ENCODE data around the gene SH3TC2. TPM values are rescaled to one million over a fixed set of nuclear protein-coding genes. Genes with fewer than 3 reads are reported as not detected.

The SH3TC2 gene
- total RNA-seq, 2 donors from 2014 or later = 0.27 to 0.75 TPM

DNA sequence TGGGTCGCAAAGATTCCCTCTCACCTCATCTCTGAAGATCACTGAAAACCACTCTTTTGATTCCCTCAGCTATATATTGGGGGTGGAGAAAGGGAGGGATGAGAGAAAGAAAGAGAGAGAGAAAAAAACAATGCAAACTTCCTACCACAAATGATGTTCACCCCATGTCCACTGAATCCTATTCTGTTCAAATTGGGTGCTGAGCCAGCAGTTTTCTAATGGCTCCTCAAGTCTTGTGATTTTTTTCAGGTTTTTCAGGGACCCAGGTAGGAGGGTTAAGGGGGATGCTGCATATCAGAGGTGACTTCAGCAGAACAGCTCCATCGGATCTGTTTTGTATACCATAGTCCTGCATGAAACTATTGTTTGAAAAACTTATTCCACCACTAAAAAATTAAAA is 95.9 kb downstream of the SH3TC2 start:
- no peak overlapping the region for H3K27ac ChIP-seq (ENCODE audit: low read depth, low read length)
- Mint-ChIP-seq H3K9me3 (no peaks in the 10 kb centered on the region), H3K27me3 (ENCODE audit: insufficient read depth) (peaks cover 2% of the 10 kb centered on the region), H3K4me3 (no peak overlapping the region), H3K36me3 (ENCODE audit: low read depth) (no peaks in the 10 kb centered on the region), H3K4me1 (peaks cover 8% of the 10 kb centered on the region), H3K27ac (no peak overlapping the region)
- peak; percentile 10 for DNase-seq
- 87% methylated on average over 2 of the region's 2 CpGs; no CpG with 5 or more reads in 1 of the 2 experiments for WGBS, 2 experiments (ENCODE audit: insufficient coverage in 1 of 2, insufficient read length in 1 of 2)
- TF ChIP-seq, protein P1, sequence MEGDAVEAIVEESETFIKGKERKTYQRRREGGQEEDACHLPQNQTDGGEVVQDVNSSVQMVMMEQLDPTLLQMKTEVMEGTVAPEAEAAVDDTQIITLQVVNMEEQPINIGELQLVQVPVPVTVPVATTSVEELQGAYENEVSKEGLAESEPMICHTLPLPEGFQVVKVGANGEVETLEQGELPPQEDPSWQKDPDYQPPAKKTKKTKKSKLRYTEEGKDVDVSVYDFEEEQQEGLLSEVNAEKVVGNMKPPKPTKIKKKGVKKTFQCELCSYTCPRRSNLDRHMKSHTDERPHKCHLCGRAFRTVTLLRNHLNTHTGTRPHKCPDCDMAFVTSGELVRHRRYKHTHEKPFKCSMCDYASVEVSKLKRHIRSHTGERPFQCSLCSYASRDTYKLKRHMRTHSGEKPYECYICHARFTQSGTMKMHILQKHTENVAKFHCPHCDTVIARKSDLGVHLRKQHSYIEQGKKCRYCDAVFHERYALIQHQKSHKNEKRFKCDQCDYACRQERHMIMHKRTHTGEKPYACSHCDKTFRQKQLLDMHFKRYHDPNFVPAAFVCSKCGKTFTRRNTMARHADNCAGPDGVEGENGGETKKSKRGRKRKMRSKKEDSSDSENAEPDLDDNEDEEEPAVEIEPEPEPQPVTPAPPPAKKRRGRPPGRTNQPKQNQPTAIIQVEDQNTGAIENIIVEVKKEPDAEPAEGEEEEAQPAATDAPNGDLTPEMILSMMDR (conservative IDR thresholded peaks at IDR 0.05) = no peak
- no peak overlapping the region for H3K9ac ChIP-seq (ENCODE audit: extremely low read depth, low read length, poor library complexity, severe bottlenecking)
- H3K9me3 ChIP-seq (ENCODE audit: control insufficient read depth, low read length) = no peaks in the 10 kb centered on the region
- no peaks in the 10 kb centered on the region for H3K36me3 ChIP-seq (ENCODE audit: control insufficient read depth, insufficient read depth, low read length)
- peaks cover 5% of the 10 kb centered on the region for H3K27me3 ChIP-seq (ENCODE audit: control insufficient read depth, insufficient read depth, low read length, poor library complexity, severe bottlenecking)
- peaks cover 3% of the 10 kb centered on the region for H3K4me1 ChIP-seq (ENCODE audit: control insufficient read depth, insufficient read depth, low read length)
- H3K4me3 ChIP-seq (ENCODE audit: low read length) = no peak overlapping the region

DNA sequence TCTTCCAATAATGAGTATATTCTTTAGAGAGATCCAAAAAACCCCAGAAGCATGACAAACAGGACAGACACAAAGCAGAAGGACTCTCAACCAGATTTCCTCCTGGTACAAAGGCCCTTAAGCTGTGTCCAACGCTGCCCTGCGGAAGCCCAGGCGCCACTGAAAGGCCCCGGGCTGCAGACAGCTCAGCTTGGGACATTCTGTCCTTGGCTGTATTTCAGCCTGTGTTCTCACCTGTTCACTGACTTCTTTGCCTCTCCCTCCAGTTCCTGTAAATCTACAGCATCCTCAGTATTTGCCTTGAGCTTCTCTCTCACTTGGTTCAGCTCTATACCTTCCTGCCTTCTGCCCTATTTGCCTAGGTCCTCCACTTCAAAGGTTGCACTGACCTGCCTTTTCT is 96.5 kb downstream of the SH3TC2 start:
- peaks cover 5% of the 10 kb centered on the region for H3K27me3 ChIP-seq (ENCODE audit: control insufficient read depth, insufficient read depth, low read length, poor library complexity, severe bottlenecking)
- Mint-ChIP-seq H3K27me3 (ENCODE audit: insufficient read depth) (peaks cover 2% of the 10 kb centered on the region), H3K4me1 (peaks cover 8% of the 10 kb centered on the region), H3K27ac (no peak overlapping the region), H3K36me3 (ENCODE audit: low read depth) (no peaks in the 10 kb centered on the region), H3K4me3 (no peak overlapping the region), H3K9me3 (no peaks in the 10 kb centered on the region)
- H3K36me3 ChIP-seq (ENCODE audit: control insufficient read depth, insufficient read depth, low read length) = no peaks in the 10 kb centered on the region
- TF ChIP-seq, protein P1 (conservative IDR thresholded peaks at IDR 0.05) = no peak
- no peak overlapping the region for H3K9ac ChIP-seq (ENCODE audit: extremely low read depth, low read length, poor library complexity, severe bottlenecking)
- H3K4me1 ChIP-seq (ENCODE audit: control insufficient read depth, insufficient read depth, low read length) = peaks cover 3% of the 10 kb centered on the region
- no peaks in the 10 kb centered on the region for H3K9me3 ChIP-seq (ENCODE audit: control insufficient read depth, low read length)
- H3K4me3 ChIP-seq (ENCODE audit: low read length) = no peak overlapping the region
- H3K27ac ChIP-seq (ENCODE audit: low read depth, low read length) = no peak overlapping the region
- 95 to 98% methylated on average over 4 of the region's 4 CpGs for WGBS, 2 experiments (ENCODE audit: insufficient coverage in 1 of 2, insufficient read length in 1 of 2)
- DNase-seq = peak; percentile 30

GRCh38 chr5:148965511-148966265 is 97.2 kb downstream of the SH3TC2 start:
- H3K27me3 Mint-ChIP-seq (ENCODE audit: insufficient read depth) = peaks cover 2% of the 10 kb centered on the region
- WGBS, 2 experiments (ENCODE audit: insufficient coverage in 1 of 2, insufficient read length in 1 of 2) = 90 to 94% methylated on average over 13 of the region's 13 CpGs

More at GRCh38 chr5:148965511-148966265, 97.2 kb downstream of the SH3TC2 start:
- peaks cover 3% of the 10 kb centered on the region for H3K4me1 ChIP-seq (ENCODE audit: control insufficient read depth, insufficient read depth, low read length)
- TF ChIP-seq, protein P1 (conservative IDR thresholded peaks at IDR 0.05) = no peak
- H3K27me3 ChIP-seq (ENCODE audit: control insufficient read depth, insufficient read depth, low read length, poor library complexity, severe bottlenecking) = peaks cover 5% of the 10 kb centered on the region
- H3K9me3 ChIP-seq (ENCODE audit: control insufficient read depth, low read length) = no peaks in the 10 kb centered on the region
- H3K36me3 ChIP-seq (ENCODE audit: control insufficient read depth, insufficient read depth, low read length) = no peaks in the 10 kb centered on the region
- peaks cover 11% of the 10 kb centered on the region for H3K4me1 Mint-ChIP-seq
- H3K4me3 ChIP-seq (ENCODE audit: low read length) = no peak overlapping the region
- no peaks in the 10 kb centered on the region for H3K36me3 Mint-ChIP-seq (ENCODE audit: low read depth)
- H3K4me3 Mint-ChIP-seq = no peak overlapping the region
- peak; percentile 19 for DNase-seq
- H3K27ac ChIP-seq (ENCODE audit: low read depth, low read length) = no peak overlapping the region
- no peak overlapping the region for H3K27ac Mint-ChIP-seq
- H3K9ac ChIP-seq (ENCODE audit: extremely low read depth, low read length, poor library complexity, severe bottlenecking) = no peak overlapping the region
- H3K9me3 Mint-ChIP-seq = no peaks in the 10 kb centered on the region

Measured in endodermal cell (in vitro differentiated cells).